Dermis blood vessel endothelial cell (primary cell): Measurements from ENCODE around the gene STIM1. TPM values are rescaled to one million over a fixed set of nuclear protein-coding genes. Genes with fewer than 3 reads are reported as not detected.
A peak's percentile ranks its signal among the peaks of the same experiment; 100 is the strongest.
"Not testable (repeated sequence)": the region's sequence is repeated elsewhere in the genome, so short reads cannot be mapped to it uniquely, and the experiment has no call there.

Experiments used
- DNase-seq: peaks from one replicate; pipeline ENCODE4 v3.0.0; 2010
- total RNA-seq: library from RNA; depleted of rRNA; stranded (reverse); fragments of >200 nt; gene quantifications from 2 replicates; pipeline ENCODE4 v1.2.3, GENCODE V29; 2014

STIM1 gene
- total RNA-seq, 1 donor from 2014 or later, result 31.5 TPM

DNA sequence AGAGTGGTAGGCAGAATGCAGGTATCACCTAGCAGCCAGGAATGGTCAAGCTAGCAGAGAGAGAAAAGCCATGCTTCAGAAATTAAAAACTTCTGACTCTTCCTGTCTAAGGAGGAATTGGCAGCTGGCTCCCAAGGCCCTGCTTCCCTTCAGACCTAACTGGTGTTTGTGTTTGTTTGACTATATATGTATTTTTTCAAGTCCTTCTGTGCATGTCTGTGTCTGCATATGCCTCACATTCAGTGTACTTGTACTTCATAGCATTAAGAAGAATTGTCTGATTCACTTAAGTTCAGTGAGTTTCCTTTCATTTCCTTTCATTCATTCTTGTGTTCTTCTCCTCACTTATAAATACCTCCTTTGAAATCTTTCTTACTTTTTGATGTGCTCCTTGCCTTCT lies 130.2 kb downstream of the STIM1 start:
- DNase-seq, result peak; percentile 17

DNA sequence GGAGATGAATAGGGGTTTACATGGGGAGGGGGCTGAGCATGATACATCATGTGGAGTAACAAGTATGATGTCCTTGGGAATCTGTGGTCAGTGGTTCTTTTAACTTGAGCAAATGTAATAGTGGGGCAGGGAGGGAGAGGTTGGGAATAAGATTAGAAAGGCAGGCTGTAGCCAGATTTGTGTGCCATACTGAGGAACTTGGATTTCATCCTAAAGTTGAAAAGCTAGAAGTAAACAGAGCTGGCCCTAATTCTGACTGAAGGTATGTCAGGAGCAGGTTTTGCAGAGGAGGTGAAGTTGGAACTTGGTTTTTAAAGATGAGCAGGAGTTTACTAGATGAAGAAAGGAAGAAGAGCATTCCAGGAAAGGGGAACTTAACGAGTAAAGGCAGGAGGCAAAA lies 130.8 kb downstream of the STIM1 start:
- DNase-seq, result no peak

GRCh38 chr11:3989276-3989920 lies 133.9 kb downstream of the STIM1 start:
- DNase-seq, result no peak

DNA sequence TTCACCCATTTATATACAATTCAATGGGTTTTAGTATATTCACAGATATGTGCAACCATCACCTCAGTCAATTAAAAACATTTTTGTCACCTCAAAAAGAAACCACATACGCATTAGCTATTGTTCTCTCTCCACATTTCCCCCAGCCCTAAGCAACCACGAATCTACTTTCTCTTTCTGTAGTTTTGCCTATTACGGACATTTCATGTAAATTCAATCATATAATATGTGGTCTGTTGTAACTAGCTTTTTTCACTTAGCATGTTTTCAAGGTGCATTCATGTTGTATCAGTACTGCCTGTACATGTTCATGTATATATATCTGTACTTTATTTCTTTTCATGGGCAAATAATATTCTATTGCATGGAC lies 134.4 kb downstream of the STIM1 start:
- DNase-seq, result no peak

- DNase-seq, result no peak
Measured at GRCh38 chr11:3990406-3990805, 134.9 kb downstream of the STIM1 start.

- no peak for DNase-seq
Measured at GRCh38 chr11:3992964-3993363, 137.5 kb downstream of the STIM1 start.

DNA sequence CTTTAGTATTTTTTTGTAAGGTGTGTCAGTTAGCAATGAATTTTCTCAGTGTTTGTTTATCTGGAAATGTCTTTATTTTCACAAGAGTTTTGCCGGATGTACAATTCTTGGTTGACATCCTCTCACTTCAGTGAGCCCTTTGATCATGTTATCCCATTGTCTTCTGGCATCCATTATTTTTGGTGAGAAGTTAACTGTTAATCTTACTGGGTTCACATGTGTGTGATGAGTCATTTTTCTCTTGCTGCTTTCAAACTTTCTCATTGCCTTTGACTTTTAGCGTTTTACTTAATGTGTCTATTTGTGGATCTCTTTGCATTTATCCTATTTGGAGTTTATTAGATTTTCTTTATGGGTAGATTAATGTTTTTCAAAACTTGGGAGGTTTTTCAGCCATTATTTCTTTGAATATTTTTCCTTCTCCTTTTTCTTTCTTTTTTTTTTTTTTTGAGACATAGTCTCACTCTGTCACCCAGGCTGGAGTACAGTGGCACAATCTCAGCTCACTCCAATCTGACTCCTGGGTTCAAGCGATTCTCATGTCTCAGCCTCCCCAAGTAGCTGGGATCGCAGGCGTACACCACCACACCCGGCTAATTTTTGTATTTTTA lies 138.7 kb downstream of the STIM1 start:
- DNase-seq, result peak; percentile 43

GRCh38 chr11:3995307-3995706 lies 139.8 kb downstream of the STIM1 start:
- no peak for DNase-seq

GRCh38 chr11:3995949-3996554 lies 140.6 kb downstream of the STIM1 start:
- peak; percentile 88 for DNase-seq

DNA sequence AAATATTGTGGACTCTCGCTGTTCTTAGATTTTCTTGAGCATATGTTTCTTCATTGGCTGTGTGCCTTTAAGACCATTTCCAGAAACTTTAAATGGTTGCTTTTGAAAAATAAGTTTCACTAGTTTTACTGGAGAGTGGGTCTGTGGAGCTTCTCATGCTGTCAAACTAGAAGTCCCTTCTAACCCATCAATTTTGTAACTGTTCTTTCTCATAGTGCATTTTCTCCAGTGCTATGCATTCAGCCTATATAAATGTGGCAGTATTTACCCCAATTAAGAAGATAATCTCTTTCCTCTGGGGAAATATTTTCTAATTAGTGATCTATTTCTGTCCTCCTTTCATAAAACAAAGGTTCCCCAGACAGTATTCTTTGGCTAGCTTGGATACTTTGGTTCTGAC lies 141.2 kb downstream of the STIM1 start:
- DNase-seq, result no peak

DNA sequence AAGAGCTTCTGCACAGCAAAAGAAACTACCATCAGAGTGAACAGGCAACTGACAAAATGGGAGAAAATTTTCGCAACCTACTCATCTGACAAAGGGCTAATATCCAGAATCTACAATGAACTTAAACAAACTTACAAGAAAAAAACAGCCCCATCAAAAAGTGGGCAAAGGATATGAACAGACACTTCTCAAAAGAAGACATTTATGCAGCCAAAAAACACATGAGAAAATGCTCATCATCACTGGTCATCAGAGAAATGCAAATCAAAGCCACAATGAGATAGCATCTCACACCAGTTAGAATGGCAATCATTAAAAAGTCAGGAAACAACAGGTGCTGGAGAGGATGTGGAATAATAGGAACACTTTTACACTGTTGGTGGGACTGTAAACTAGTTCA lies 149.3 kb downstream of the STIM1 start:
- not testable (repeated sequence) for DNase-seq

DNA sequence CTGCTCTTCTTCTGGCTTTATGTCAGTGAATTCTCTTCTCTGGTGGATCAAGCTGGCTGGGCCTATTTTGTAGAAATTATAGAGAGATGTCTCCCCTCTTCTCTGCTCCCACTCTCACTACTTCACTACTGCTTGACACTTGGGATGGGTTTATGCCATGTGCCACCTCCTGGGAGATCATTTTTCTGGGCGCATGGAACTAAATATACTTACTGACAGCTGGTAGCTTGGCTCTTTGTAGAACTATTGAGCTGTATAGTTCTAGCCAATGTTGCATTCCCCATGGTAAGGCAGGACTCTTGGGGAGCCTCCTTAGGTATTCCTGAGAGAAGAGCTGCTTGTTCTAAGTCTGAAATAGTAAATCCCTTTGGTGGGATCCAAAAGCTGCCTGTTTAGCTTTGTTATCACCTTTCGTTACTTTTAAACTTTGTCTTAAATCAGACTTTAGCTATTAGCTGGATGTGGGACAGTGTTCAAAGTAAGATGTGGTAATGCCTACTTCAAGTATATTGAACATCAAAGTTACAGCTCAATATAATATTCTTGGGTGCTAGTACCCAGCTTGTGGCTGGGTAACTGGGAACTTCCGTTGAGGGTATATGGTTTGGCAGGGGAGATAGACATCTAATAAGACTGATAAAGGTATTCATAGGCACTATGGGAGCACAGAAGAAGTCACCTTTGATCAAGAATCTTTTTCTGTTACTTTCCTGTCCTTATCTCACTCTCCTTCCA lies 151.6 kb downstream of the STIM1 start:
- no peak for DNase-seq

- DNase-seq, result no peak
Measured at GRCh38 chr11:4008116-4008515, 152.7 kb downstream of the STIM1 start.

- not testable (repeated sequence) for DNase-seq
Measured at GRCh38 chr11:4016602-4017001, 161.1 kb downstream of the STIM1 start.

DNA sequence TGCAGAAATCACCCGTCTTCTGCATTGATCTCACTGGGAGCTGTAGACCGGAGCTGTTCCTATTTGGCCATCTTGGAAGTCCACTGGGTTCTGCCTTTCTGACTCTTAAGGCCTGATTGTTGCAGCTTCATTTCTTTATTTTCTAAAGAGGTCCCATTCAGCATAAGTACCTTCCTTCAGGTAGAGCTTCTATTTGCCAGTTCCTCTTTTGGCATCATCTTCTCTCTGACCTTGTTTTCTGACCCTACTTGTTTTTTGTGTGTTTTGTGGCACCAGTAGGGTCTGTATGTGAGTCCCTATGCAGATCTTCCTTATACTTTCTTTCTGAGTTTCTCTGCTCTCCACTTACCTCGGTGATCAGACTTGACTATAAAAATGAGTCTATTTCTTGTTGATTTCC lies 161.7 kb downstream of the STIM1 start:
- no peak for DNase-seq

DNA sequence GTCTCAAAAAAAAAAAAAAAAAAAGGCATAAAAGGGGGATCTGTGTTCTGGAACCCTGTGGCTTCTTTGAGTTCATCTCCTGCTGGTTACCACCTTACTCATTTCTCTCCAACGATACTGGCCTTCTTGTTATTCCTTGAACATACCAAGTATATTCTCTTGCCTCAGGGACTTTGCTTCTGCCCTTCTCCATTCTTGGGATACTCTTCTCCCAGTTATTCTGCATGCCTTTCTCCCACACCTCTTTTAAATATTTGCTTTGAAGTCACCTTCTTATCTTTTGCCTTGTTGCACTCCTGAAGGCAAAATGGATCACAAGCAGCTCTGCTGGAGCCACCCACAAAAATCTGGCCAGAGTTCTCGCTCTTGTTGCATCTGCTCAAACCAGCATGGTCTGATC lies 163.2 kb downstream of the STIM1 start:
- DNase-seq, result no peak

GRCh38 chr11:4019891-4020290 lies 164.4 kb downstream of the STIM1 start:
- no peak for DNase-seq

- DNase-seq, result no peak
Measured at GRCh38 chr11:4022669-4023068, 167.2 kb downstream of the STIM1 start.

DNA sequence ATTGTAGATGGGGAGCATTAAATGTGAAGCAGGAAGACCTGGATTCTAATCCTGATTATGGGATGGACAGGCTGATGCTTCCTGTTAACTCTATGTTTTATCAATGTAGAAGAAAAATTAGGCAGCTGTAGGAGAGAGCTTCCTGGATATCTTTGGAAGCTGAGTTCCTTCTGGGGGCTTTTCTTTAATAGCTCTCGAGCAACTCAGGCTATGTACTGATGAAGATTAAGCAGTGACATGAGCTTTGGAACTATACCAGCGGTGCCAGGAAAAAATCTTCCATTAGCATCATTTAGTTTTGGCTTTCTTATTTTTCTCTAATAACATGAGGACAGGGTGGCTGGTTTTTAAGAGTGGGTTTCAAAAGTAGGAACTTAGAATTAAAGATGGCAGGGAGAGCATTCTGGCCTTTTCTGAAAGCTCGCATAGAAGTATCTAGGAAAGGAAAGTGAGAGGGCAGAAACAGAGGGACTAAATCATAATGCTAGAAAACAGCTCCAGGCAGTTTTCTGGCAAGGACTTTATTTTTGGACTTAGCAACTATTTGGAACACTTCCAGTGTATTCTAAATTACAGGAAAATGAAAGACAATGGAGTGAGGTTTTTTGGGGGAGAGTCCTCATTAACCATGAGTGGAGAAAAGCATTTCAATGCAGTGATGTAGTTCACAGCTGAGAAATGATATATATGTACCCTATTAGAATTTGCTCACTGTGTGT lies 169.9 kb downstream of the STIM1 start:
- peak; percentile 92 for DNase-seq

GRCh38 chr11:4025967-4026324 lies 170.5 kb downstream of the STIM1 start:
- DNase-seq, result peak; percentile 80

DNA sequence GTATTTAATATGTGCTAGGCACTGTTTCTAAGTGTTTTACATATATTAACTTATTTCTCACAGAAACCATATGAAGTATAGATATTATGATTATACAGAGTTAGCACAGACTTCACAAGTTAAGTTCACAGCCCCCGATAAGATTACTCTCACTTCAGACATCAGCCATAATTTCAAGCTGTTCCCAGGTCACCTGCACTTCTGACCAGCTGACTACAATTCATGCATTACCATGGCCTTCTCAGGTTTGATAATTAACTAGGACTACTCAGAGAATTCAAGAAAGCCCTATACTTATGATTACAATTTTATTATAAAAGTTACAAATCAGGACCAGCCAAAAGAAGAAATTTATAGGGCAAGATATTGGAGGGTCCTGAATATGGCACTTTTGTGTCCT lies 170.9 kb downstream of the STIM1 start:
- peak; percentile 26 for DNase-seq

GRCh38 chr11:4027746-4028145 lies 172.3 kb downstream of the STIM1 start:
- no peak for DNase-seq

DNA sequence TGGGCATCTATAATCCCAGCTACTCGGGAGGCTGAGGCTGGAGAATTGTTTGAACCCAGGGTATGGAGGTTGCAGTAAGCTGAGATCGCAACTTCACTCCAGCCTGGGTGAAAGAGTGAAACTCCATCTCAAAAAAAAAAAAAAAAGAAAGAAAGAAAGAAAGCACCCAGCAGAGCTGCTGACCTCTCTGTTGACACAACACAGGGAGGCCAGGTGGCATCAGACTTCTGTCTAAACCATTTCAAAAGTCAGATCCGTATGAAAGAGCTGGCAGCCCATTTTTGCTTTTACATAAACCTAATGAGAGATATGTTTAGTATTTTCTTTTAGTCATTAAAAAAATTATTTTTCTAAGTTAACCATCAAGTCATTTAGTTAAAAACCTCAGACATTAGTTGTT lies 174.7 kb downstream of the STIM1 start:
- DNase-seq, result no peak
